ENCODE data around the gene CCDC83. TPM values are rescaled to one million over a fixed set of nuclear protein-coding genes. Genes with fewer than 3 reads are reported as not detected.
"Not testable (repeated sequence)": the region's sequence is repeated elsewhere in the genome, so short reads cannot be mapped to it uniquely, and the experiment has no call there.

Gene CCDC83
- total RNA-seq, 1 donor = not detected

GRCh38 chr11:85845124-85845631, 10.0 kb upstream of the CCDC83 start:
- TF ChIP-seq CTCF (IDR thresholded peaks at IDR 0.05; ENCODE audit: insufficient read depth, low read depth, low read length) = no peak

GRCh38 chr11:85847436-85847835, 7.7 kb upstream of the CCDC83 start:
- no peak overlapping the region for H3K4me3 ChIP-seq (ENCODE audit: low read depth, low read length)
- DNase-seq (ENCODE audit: low read depth) = no peak
- TF ChIP-seq CTCF (IDR thresholded peaks at IDR 0.05; ENCODE audit: insufficient read depth, low read depth, low read length) = no peak

More at GRCh38 chr11:85845124-85845631, 10.0 kb upstream of the CCDC83 start:
- DNase-seq (ENCODE audit: low read depth) = peak; percentile 33
- no peak overlapping the region for H3K4me3 ChIP-seq (ENCODE audit: low read depth, low read length)

- no peak for DNase-seq (ENCODE audit: low read depth)
- no peak for TF ChIP-seq CTCF (IDR thresholded peaks at IDR 0.05; ENCODE audit: insufficient read depth, low read depth, low read length)
- no peak overlapping the region for H3K4me3 ChIP-seq (ENCODE audit: low read depth, low read length)
Observed at GRCh38 chr11:85848006-85848405, 7.2 kb upstream of the CCDC83 start.

- H3K4me3 ChIP-seq (ENCODE audit: low read depth, low read length) = no peak overlapping the region
- DNase-seq (ENCODE audit: low read depth) = no peak
- TF ChIP-seq CTCF (IDR thresholded peaks at IDR 0.05; ENCODE audit: insufficient read depth, low read depth, low read length) = no peak
Observed at GRCh38 chr11:85848556-85848955, 6.6 kb upstream of the CCDC83 start.

GRCh38 chr11:85852754-85853153, 2.4 kb upstream of the CCDC83 start:
- not testable (repeated sequence) for DNase-seq (ENCODE audit: low read depth); H3K4me3 ChIP-seq (ENCODE audit: low read depth, low read length)

- not testable (repeated sequence) for DNase-seq (ENCODE audit: low read depth); H3K4me3 ChIP-seq (ENCODE audit: low read depth, low read length)
Observed at GRCh38 chr11:85853541-85853940, 1.6 kb upstream of the CCDC83 start.

GRCh38 chr11:85854212-85854556, 999 bp upstream of the CCDC83 start:
- no peak for TF ChIP-seq CTCF (IDR thresholded peaks at IDR 0.05; ENCODE audit: insufficient read depth, low read depth, low read length)
- H3K4me3 ChIP-seq (ENCODE audit: low read depth, low read length) = peak overlapping the region; percentile 67
- DNase-seq (ENCODE audit: low read depth) = no peak

GRCh38 chr11:85854557-85855340, 434 bp upstream of the CCDC83 start:
- H3K4me3 ChIP-seq (ENCODE audit: low read depth, low read length) = peak overlapping the region; percentile 67
- TF ChIP-seq CTCF (IDR thresholded peaks at IDR 0.05; ENCODE audit: insufficient read depth, low read depth, low read length) = peak; percentile 61
- DNase-seq (ENCODE audit: low read depth) = peak; percentile 93
